22Rv1 (cell line): ENCODE measurements around the gene MKNK2.

ENCODE experiments used
- H3K27ac ChIP-seq: fragments of 450-650 bp; 2 replicates; pipeline ENCODE4 v1.5.1; 2017
- ZFX ChIP-seq: fragments of 450-650 bp; IDR thresholded peaks from 2 replicates; pipeline ENCODE4 v1.6.1; 2017; ENCODE audit warnings: antibody characterized with exemption, borderline replicate concordance
- TF ChIP-seq, protein P1 (sequence below): fragments of 450-650 bp; IDR thresholded peaks from 2 replicates; pipeline ENCODE4 v1.5.1; 2017; ENCODE audit warnings: mild to moderate bottlenecking

The MKNK2 gene

DNA sequence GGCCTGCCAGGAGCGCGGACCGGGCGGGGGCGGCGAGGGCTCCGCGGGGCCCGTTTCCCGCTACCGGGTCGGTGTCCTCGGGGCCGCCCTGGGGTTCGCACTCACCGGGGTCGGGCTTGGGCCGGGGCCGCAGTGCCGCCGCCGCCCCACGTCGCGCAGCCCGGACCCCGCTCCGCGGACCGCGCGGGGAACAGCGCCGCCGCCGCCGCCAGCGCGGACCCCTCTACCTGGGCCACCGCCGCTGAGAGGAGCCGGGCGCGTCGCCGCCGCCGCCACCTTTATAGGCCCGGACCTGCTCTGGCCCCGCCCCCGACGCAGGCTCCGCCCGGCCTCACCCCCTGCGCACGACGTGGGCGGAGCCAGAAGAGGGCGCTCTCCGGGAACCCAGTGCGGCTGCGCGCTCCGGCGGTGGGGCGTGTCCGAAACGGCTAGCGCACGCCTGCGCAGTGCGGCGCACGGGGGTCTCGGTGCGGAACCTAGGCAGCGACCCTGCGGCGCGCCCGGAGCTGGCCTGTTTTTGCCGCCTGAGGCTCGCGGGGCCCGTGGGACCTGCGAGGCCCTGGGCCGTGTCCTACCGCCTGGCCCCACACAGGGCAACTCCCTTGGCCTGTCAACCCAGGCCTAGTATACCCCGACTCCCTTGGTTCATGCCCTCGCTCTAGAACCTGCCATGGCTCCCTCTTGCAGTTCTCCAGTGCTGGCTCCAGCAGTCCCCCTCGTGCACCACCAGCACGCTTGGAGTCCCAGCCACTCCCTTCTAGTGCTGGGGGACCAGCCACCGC lies at the start of gene MKNK2:
MKNK2 (minus strand) TSS at position 254 of the 782 bp plus-strand sequence. CDS start 393 bp downstream, outside the sequence.
- peak within 1 kb of the TSS; percentile 87 for H3K27ac ChIP-seq
- TF ChIP-seq ZFX = no peak
- TF ChIP-seq, protein P1, sequence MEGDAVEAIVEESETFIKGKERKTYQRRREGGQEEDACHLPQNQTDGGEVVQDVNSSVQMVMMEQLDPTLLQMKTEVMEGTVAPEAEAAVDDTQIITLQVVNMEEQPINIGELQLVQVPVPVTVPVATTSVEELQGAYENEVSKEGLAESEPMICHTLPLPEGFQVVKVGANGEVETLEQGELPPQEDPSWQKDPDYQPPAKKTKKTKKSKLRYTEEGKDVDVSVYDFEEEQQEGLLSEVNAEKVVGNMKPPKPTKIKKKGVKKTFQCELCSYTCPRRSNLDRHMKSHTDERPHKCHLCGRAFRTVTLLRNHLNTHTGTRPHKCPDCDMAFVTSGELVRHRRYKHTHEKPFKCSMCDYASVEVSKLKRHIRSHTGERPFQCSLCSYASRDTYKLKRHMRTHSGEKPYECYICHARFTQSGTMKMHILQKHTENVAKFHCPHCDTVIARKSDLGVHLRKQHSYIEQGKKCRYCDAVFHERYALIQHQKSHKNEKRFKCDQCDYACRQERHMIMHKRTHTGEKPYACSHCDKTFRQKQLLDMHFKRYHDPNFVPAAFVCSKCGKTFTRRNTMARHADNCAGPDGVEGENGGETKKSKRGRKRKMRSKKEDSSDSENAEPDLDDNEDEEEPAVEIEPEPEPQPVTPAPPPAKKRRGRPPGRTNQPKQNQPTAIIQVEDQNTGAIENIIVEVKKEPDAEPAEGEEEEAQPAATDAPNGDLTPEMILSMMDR = peak; percentile 71

DNA sequence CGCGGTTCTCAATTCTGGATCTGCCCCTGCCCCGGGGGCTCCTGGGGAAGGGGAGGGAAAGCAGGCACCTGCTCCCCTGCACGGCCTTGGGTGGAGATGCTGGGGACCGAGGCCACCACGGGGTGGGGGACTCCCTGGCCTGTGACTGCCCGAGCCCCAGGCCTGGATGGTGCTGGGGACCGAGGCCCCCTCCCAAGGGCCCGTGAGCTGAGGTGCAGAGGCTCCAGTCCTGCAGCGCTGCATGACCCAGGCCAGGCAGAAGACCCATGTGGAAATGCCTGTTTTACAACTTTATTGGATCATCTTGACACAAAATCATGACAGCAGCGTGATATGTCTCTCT lies 49.6 kb upstream of the MKNK2 start:
- no peak overlapping the region for H3K27ac ChIP-seq
- TF ChIP-seq ZFX = no peak
- TF ChIP-seq, protein P1 = no peak

DNA sequence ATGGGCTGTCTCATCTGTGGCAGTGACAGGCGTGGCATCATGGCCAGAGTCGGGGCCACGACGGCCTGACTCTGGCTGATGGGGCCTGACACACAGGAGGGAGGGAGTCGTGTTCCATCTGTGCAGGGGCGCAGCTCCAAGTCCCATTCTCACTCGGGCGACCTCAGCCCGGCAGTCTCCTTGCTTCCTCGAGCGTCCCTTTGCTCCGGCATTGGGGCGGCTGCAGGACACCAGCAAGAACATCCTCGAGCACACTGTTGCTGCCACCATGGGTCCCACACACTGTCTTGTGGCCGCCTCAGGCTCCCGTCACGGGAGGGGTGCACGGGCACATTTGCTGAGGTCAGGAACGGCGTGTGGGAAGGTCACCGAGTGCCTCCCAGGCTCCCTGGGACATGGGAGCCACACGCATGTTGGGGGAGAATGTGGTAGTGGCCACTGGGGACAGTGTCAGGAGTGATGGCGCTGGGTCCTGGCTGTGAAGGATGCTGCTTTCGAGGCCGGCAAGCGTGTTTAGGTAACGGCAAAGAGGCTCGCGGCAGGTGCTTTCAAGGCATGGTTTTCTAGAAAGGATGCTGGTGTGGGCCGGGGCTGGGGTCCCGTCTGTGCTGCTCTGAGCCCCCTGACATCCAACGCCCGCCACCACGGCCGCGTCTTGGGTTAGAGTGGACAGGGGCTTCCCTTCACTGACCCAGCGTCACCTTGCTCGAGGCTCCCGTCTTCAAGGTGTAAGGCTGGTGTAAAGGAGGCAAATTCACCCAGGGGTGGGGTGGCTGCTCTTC lies 49.1 kb upstream of the MKNK2 start:
- no peak overlapping the region for H3K27ac ChIP-seq
- TF ChIP-seq, protein P1 = no peak
- TF ChIP-seq ZFX = no peak

- H3K27ac ChIP-seq = no peak overlapping the region
- TF ChIP-seq ZFX = no peak
- TF ChIP-seq, protein P1 = no peak
Measured at GRCh38 chr19:2099054-2099501, 48.0 kb upstream of the MKNK2 start.

DNA sequence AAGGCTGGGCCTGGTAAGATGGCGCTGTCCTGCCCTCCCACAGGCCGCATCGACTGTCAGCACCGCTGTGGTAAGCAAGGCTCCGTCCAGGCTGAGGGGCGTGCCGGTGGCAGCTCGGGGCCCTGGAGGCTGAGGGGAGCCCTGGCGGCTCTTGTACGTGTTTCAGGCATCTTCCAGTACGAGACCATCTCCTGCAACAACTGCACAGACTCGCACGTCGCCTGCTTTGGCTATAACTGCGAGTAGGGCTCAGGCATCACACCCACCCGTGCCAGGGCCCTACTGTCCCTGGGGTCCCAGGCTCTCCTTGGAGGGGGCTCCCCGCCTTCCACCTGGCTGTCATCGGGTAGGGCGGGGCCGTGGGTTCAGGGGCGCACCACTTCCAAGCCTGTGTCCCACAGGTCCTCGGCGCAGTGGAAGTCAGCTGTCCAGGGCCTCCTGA lies 46.9 kb upstream of the MKNK2 start:
- peak overlapping the region; percentile 88 for H3K27ac ChIP-seq
- TF ChIP-seq ZFX = no peak
- TF ChIP-seq, protein P1 = no peak

DNA sequence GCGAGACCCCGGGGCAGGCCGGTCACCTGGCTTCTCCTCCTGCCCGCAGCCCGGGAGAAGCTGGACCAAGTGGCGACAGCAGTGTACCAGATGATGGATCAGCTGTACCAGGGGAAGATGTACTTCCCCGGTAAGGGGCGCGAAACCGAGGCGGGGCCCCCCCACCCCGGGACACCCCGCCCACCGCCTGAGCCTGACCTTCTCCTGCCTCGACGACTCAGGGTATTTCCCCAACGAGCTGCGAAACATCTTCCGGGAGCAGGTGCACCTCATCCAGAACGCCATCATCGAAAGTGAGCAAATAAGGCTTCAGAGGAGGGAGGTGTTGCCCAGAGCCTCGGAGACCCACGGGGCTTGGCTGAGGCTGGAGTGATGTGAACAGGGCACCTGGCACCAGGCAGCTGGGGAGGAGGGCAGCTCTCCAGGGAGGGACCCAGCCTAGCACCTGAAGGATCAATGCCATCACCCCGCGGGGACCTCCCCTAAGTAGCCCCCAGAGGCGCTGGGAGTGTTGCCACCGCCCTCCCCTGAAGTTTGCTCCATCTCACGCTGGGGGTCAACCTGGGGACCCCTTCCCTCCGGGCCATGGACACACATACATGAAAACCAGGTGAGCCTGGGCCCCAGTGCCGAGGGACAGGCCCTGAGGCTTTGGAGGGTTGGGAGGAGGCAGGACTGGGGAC lies 46.3 kb upstream of the MKNK2 start:
- peak overlapping the region; percentile 88 for H3K27ac ChIP-seq
- TF ChIP-seq ZFX = no peak
- TF ChIP-seq, protein P1 = peak; percentile 24
